ENCODE results near the gene CELF5.
A peak's percentile ranks its signal among the peaks of the same experiment; 100 is the strongest.
"Not testable (repeated sequence)": the region's sequence is repeated elsewhere in the genome, so short reads cannot be mapped to it uniquely, and the experiment has no call there.

The CELF5 gene

DNA sequence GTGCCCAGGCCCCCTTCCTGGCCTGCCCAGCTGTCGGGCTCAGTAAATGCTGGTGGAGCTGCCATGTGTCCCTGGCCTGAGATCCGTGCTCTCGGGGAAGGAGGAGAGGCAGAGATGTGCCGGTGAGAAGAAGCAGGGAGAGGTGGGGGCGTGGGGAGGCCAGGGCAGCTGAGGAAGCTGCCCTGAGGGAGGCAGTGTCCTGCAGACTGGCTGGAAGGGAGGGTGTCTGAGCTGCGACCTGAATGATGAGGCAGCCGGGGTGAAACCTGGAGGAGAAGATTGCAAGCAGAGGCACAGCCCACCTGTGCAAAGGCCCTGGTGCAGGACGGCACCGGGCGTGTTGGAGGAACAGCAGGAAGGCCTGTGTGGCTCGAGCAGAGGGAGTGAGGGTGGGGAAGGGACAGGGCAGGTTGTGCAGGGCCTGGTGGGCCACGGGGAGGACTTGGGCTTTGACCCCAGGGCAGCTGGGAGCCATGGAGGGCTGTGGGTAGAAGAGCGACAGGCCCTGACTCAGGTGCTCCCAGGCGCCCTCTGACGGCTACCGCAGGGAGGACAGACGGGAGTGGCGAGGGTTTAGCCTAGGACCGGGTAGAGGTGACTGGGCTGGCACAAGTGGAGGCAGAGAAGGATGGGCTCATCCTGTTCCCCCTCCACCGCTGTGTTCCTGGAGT is 14.0 kb upstream of the CELF5 start:
- peak; percentile 15 for DNase-seq (ENCODE audit: low read depth, low spot score)
- no peak overlapping the region for H3K4me3 ChIP-seq (ENCODE audit: low read depth, low read length)
- in situ Hi-C loops (cut with HindIII; ENCODE audit: low sequenced_read_pairs), result no loop called here
- peak; percentile 84 for TF ChIP-seq CTCF (IDR thresholded peaks at IDR 0.05; ENCODE audit: low read depth, low read length)

DNA sequence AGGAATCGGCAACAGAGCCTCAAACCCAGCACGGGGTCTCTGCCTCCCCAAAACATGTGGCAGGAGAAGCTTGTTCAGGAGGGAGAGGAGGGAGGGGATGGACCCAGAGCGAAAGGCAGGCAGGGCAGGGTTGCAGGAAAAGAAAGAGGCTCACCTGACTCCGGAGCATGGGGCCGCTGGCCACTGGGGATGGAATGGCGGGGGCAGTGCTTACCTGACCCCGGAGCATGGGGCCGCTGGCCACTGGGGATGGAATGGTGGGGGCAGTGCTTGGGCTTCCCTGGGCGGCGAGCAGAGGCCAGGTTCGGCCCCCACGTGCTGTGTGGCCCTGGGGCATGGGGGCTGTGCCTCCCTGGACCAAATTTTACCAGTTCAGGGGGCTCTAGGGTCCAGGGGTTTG is 13.3 kb upstream of the CELF5 start:
- no peak for TF ChIP-seq CTCF (IDR thresholded peaks at IDR 0.05; ENCODE audit: low read depth, low read length)
- no peak for DNase-seq (ENCODE audit: low read depth, low spot score)
- in situ Hi-C loops (cut with HindIII; ENCODE audit: low sequenced_read_pairs), result no loop called here
- no peak overlapping the region for H3K4me3 ChIP-seq (ENCODE audit: low read depth, low read length)

DNA sequence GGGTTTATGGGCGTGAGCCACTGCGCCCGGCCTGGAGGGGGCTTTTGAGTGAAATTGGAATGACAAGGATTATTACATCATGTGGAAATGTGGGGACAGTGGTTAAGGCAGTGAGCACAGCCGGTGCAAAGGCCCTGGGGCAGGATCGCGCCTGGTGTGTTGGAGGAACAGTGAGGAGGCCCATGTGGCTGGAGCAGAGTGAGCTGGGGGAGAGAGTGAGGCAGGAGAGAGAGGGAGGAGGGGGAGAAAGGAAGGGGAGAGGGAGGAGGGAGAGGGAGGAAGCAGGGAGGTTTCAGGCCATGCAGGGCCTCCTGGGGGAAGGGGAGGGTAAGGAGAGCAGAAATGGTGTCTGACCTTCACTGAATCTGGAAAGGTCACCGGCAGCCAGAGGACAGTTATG is 11.3 kb upstream of the CELF5 start:
- TF ChIP-seq CTCF (IDR thresholded peaks at IDR 0.05; ENCODE audit: low read depth, low read length), result no peak
- H3K4me3 ChIP-seq (ENCODE audit: low read depth, low read length), result no peak overlapping the region
- DNase-seq (ENCODE audit: low read depth, low spot score), result no peak
- in situ Hi-C loops (cut with HindIII; ENCODE audit: low sequenced_read_pairs), result no loop called here

DNA sequence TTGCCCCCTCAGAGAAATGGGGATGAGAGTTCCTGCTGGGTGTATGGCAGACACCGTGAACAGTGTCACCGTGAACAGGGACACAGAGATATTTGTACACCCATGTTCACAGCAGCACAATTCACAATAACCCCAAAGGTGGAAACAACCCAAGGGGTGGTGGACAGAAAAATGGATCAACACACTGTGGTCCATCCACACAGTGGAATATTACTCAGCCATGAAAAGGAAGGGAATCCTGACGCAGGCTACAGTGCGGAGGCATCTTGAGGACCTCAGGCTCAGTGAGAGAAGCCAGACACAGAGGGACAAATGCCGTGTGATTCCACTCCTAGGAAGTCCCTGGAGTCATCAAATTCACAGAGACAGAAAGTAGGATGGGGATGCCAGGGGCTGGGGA is 7.6 kb upstream of the CELF5 start:
- TF ChIP-seq CTCF (IDR thresholded peaks at IDR 0.05; ENCODE audit: low read depth, low read length), result no peak
- in situ Hi-C loops (cut with HindIII; ENCODE audit: low sequenced_read_pairs), result no loop called here
- H3K4me3 ChIP-seq (ENCODE audit: low read depth, low read length), result no peak overlapping the region
- DNase-seq (ENCODE audit: low read depth, low spot score), result no peak

DNA sequence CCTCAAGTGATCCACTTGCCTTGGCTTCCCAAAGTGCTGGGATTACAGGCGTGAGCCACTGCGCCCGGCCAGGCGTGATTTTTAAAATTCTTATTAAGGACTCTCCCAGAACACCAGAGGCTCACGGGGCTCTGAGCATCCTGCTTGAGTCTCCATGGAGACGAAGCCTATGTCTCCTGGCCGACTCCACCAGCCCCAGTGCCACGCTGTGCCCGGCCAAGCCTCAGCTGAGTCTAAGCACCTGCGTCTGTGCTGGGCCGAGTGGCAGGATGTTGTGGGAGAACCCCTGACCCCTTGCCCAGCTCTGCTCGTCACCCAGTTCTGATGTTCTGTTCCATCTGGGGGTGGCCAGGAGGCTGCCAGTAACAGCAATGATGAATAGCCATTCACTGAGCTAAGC is 3.9 kb upstream of the CELF5 start:
- DNase-seq (ENCODE audit: low read depth, low spot score), result no peak
- no peak overlapping the region for H3K4me3 ChIP-seq (ENCODE audit: low read depth, low read length)
- in situ Hi-C loops (cut with HindIII; ENCODE audit: low sequenced_read_pairs), result no loop called here
- TF ChIP-seq CTCF (IDR thresholded peaks at IDR 0.05; ENCODE audit: low read depth, low read length), result no peak

GRCh38 chr19:3221576-3221975 is 2.9 kb upstream of the CELF5 start:
- H3K4me3 ChIP-seq (ENCODE audit: low read depth, low read length); in situ Hi-C loops (cut with HindIII; ENCODE audit: low sequenced_read_pairs); DNase-seq (ENCODE audit: low read depth, low spot score): not testable (repeated sequence)

DNA sequence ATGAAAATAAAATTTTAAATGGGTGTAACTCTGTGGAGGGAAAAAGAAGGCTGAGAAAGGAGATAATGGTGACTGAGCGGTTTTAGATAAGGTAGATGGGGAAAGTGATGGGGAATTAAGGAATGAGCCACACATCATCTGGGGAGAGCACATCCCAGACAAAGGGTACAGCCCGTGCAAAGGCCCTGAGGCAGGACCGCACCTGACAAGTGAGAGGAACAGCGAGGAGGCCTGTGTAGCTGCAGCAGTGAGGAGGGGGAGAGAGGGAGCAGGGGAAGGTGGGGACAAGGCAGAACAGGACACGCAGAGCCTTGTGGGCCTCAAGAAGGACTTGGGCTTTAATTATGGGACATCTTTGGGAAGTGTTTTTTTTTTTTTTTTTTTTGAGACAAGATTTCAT is 1.8 kb upstream of the CELF5 start:
- in situ Hi-C loops (cut with HindIII; ENCODE audit: low sequenced_read_pairs), result no loop called here
- DNase-seq (ENCODE audit: low read depth, low spot score), result no peak
- TF ChIP-seq CTCF (IDR thresholded peaks at IDR 0.05; ENCODE audit: low read depth, low read length), result no peak
- no peak overlapping the region for H3K4me3 ChIP-seq (ENCODE audit: low read depth, low read length)

Data from astrocyte of the spinal cord (primary cell).